Activated naive CD8-positive, alpha-beta T cell treated with anti-CD3 and anti-CD28 coated beads, Interleukin-2, amount 50 U/mL, for 24 hours (primary cell): ENCODE measurements around the gene AKAP6.
"Not testable (repeated sequence)": the region's sequence is repeated elsewhere in the genome, so short reads cannot be mapped to it uniquely, and the experiment has no call there.

Source experiments
- ATAC-seq: fragments of 150-1000 bp; cut with Tn5 transposase; one replicate; pipeline ENCODE4 v1.10.0; 2021
- DNase-seq: peaks from one replicate; pipeline ENCODE4 v3.0.0; 2021
- H3K27ac Mint-ChIP-seq: one replicate; pipeline ENCODE4 v1.8.0; 2021; ENCODE audit warnings: mild to moderate bottlenecking, mixed read lengths
- H3K27me3 Mint-ChIP-seq: one replicate; pipeline ENCODE4 v1.8.0; 2021; ENCODE audit warnings: mixed read lengths
- H3K36me3 Mint-ChIP-seq: one replicate; pipeline ENCODE4 v1.8.0; 2021; ENCODE audit warnings: low read depth, mixed read lengths
- H3K4me1 Mint-ChIP-seq: one replicate; pipeline ENCODE4 v1.8.0; 2021; ENCODE audit warnings: mixed read lengths
- H3K4me3 Mint-ChIP-seq: one replicate; pipeline ENCODE4 v1.8.0; 2021; ENCODE audit warnings: mild to moderate bottlenecking, moderate library complexity, mixed read lengths
- H3K9me3 Mint-ChIP-seq: one replicate; pipeline ENCODE4 v1.8.0; 2021; ENCODE audit warnings: mixed read lengths

Gene AKAP6

GRCh38 chr14:32576088-32576795, 247.1 kb downstream of the AKAP6 start:
- Mint-ChIP-seq H3K27ac (no peak overlapping the region), H3K9me3 (no peaks in the 10 kb centered on the region), H3K27me3 (no peaks in the 10 kb centered on the region), H3K36me3 (no peaks in the 10 kb centered on the region), H3K4me3 (no peak overlapping the region), H3K4me1 (no peaks in the 10 kb centered on the region)
- no peak for ATAC-seq
- peak; percentile 6 for DNase-seq

- no peaks in the 10 kb centered on the region for H3K4me1 Mint-ChIP-seq
- H3K27me3 Mint-ChIP-seq, result no peaks in the 10 kb centered on the region
- no peak for ATAC-seq
- DNase-seq, result no peak
- H3K36me3 Mint-ChIP-seq, result no peaks in the 10 kb centered on the region
- H3K9me3 Mint-ChIP-seq, result no peaks in the 10 kb centered on the region
- H3K4me3 Mint-ChIP-seq, result no peak overlapping the region
- no peak overlapping the region for H3K27ac Mint-ChIP-seq
Measured at GRCh38 chr14:32576977-32577376, 247.9 kb downstream of the AKAP6 start.

GRCh38 chr14:32578181-32578580, 249.1 kb downstream of the AKAP6 start:
- DNase-seq (no peak), ATAC-seq (no peak)
- Mint-ChIP-seq H3K27me3 (no peaks in the 10 kb centered on the region), H3K36me3 (no peaks in the 10 kb centered on the region), H3K27ac (no peak overlapping the region), H3K4me3 (no peak overlapping the region), H3K4me1 (no peaks in the 10 kb centered on the region), H3K9me3 (no peaks in the 10 kb centered on the region)

- not testable (repeated sequence) for DNase-seq, H3K36me3 Mint-ChIP-seq, H3K27me3 Mint-ChIP-seq, H3K9me3 Mint-ChIP-seq, ATAC-seq, H3K27ac Mint-ChIP-seq, H3K4me1 Mint-ChIP-seq, H3K4me3 Mint-ChIP-seq
Measured at GRCh38 chr14:32583427-32583826, 254.3 kb downstream of the AKAP6 start.

GRCh38 chr14:32584079-32584478, 255.0 kb downstream of the AKAP6 start:
- ATAC-seq (no peak), DNase-seq (no peak)
- Mint-ChIP-seq H3K4me1 (no peaks in the 10 kb centered on the region), H3K9me3 (no peaks in the 10 kb centered on the region), H3K4me3 (no peak overlapping the region), H3K27ac (no peak overlapping the region), H3K27me3 (peaks cover 2% of the 10 kb centered on the region), H3K36me3 (peaks cover 3% of the 10 kb centered on the region)

GRCh38 chr14:32587461-32587860, 258.4 kb downstream of the AKAP6 start:
- Mint-ChIP-seq H3K9me3 (no peaks in the 10 kb centered on the region), H3K27ac (no peak overlapping the region), H3K4me1 (no peaks in the 10 kb centered on the region), H3K36me3 (peaks cover 3% of the 10 kb centered on the region), H3K27me3 (peaks cover 2% of the 10 kb centered on the region), H3K4me3 (no peak overlapping the region)
- no peak for ATAC-seq
- no peak for DNase-seq

GRCh38 chr14:32588448-32589320, 259.6 kb downstream of the AKAP6 start:
- no peak for DNase-seq
- ATAC-seq, result no peak
- H3K4me3 Mint-ChIP-seq, result no peak overlapping the region

GRCh38 chr14:32590157-32590556, 261.1 kb downstream of the AKAP6 start:
- DNase-seq (no peak), ATAC-seq (no peak)
- Mint-ChIP-seq H3K4me1 (no peaks in the 10 kb centered on the region), H3K27ac (no peak overlapping the region), H3K27me3 (peaks cover 2% of the 10 kb centered on the region), H3K36me3 (peaks cover 3% of the 10 kb centered on the region), H3K9me3 (no peaks in the 10 kb centered on the region), H3K4me3 (no peak overlapping the region)

More at GRCh38 chr14:32588448-32589320, 259.6 kb downstream of the AKAP6 start:
- Mint-ChIP-seq H3K9me3 (no peaks in the 10 kb centered on the region), H3K4me1 (no peaks in the 10 kb centered on the region), H3K27ac (no peak overlapping the region), H3K36me3 (peaks cover 3% of the 10 kb centered on the region), H3K27me3 (peaks cover 2% of the 10 kb centered on the region)

- H3K4me1 Mint-ChIP-seq, result no peaks in the 10 kb centered on the region
- no peaks in the 10 kb centered on the region for H3K9me3 Mint-ChIP-seq
- no peak for DNase-seq
- no peak for ATAC-seq
- no peak overlapping the region for H3K27ac Mint-ChIP-seq
- no peak overlapping the region for H3K4me3 Mint-ChIP-seq
- no peaks in the 10 kb centered on the region for H3K27me3 Mint-ChIP-seq
- no peaks in the 10 kb centered on the region for H3K36me3 Mint-ChIP-seq
Measured at GRCh38 chr14:32593290-32593942, 264.3 kb downstream of the AKAP6 start.

- no peaks in the 10 kb centered on the region for H3K27me3 Mint-ChIP-seq
- no peak overlapping the region for H3K4me3 Mint-ChIP-seq
- no peak overlapping the region for H3K27ac Mint-ChIP-seq
- no peaks in the 10 kb centered on the region for H3K4me1 Mint-ChIP-seq
- H3K36me3 Mint-ChIP-seq, result no peaks in the 10 kb centered on the region
- ATAC-seq, result no peak
- no peak for DNase-seq
- H3K9me3 Mint-ChIP-seq, result no peaks in the 10 kb centered on the region
Measured at GRCh38 chr14:32594766-32595165, 265.7 kb downstream of the AKAP6 start.

GRCh38 chr14:32595497-32595896, 266.4 kb downstream of the AKAP6 start:
- H3K27ac Mint-ChIP-seq, result no peak overlapping the region
- no peaks in the 10 kb centered on the region for H3K27me3 Mint-ChIP-seq
- no peak for DNase-seq

GRCh38 chr14:32596390-32596789, 267.3 kb downstream of the AKAP6 start:
- Mint-ChIP-seq H3K9me3 (no peaks in the 10 kb centered on the region), H3K36me3 (no peaks in the 10 kb centered on the region)

More at GRCh38 chr14:32595497-32595896, 266.4 kb downstream of the AKAP6 start:
- no peaks in the 10 kb centered on the region for H3K4me1 Mint-ChIP-seq
- H3K36me3 Mint-ChIP-seq, result no peaks in the 10 kb centered on the region
- H3K9me3 Mint-ChIP-seq, result no peaks in the 10 kb centered on the region
- H3K4me3 Mint-ChIP-seq, result no peak overlapping the region
- no peak for ATAC-seq

GRCh38 chr14:32597771-32598170, 268.7 kb downstream of the AKAP6 start:
- H3K4me1 Mint-ChIP-seq, result no peaks in the 10 kb centered on the region
- no peaks in the 10 kb centered on the region for H3K9me3 Mint-ChIP-seq
- DNase-seq, result no peak
- no peak overlapping the region for H3K4me3 Mint-ChIP-seq
- peaks cover under 1% of the 10 kb centered on the region for H3K27me3 Mint-ChIP-seq
- H3K36me3 Mint-ChIP-seq, result no peaks in the 10 kb centered on the region
- ATAC-seq, result no peak
- no peak overlapping the region for H3K27ac Mint-ChIP-seq

More at GRCh38 chr14:32596390-32596789, 267.3 kb downstream of the AKAP6 start:
- no peaks in the 10 kb centered on the region for H3K27me3 Mint-ChIP-seq
- DNase-seq, result no peak
- H3K27ac Mint-ChIP-seq, result no peak overlapping the region
- no peaks in the 10 kb centered on the region for H3K4me1 Mint-ChIP-seq
- H3K4me3 Mint-ChIP-seq, result no peak overlapping the region
- ATAC-seq, result no peak

- peaks cover 2% of the 10 kb centered on the region for H3K27me3 Mint-ChIP-seq
- H3K27ac Mint-ChIP-seq, result no peak overlapping the region
- H3K9me3 Mint-ChIP-seq, result no peaks in the 10 kb centered on the region
Measured at GRCh38 chr14:32601069-32601468, 272.0 kb downstream of the AKAP6 start.

GRCh38 chr14:32601906-32602305, 272.8 kb downstream of the AKAP6 start:
- H3K4me3 Mint-ChIP-seq, result no peak overlapping the region
- H3K27me3 Mint-ChIP-seq, result peaks cover 2% of the 10 kb centered on the region
- ATAC-seq (no peak), DNase-seq (no peak)
- H3K36me3 Mint-ChIP-seq, result no peaks in the 10 kb centered on the region
- H3K9me3 Mint-ChIP-seq, result no peaks in the 10 kb centered on the region
- no peak overlapping the region for H3K27ac Mint-ChIP-seq
- H3K4me1 Mint-ChIP-seq, result no peaks in the 10 kb centered on the region

More at GRCh38 chr14:32601069-32601468, 272.0 kb downstream of the AKAP6 start:
- H3K36me3 Mint-ChIP-seq, result no peaks in the 10 kb centered on the region
- H3K4me1 Mint-ChIP-seq, result no peaks in the 10 kb centered on the region
- ATAC-seq (no peak), DNase-seq (no peak)
- H3K4me3 Mint-ChIP-seq, result no peak overlapping the region
